ENCODE results near the gene INTS11.
A peak's percentile ranks its signal among the peaks of the same experiment; 100 is the strongest.
"Not testable (repeated sequence)": the region's sequence is repeated elsewhere in the genome, so short reads cannot be mapped to it uniquely, and the experiment has no call there.

Gene INTS11

GRCh38 chr1:1324524-1325287 lies at the start of gene INTS11, which contains the start of gene CPTP:
INTS11 (minus strand) TSS chr1:1324660; CDS start chr1:1324608, 52 bp downstream.
CPTP (plus strand) TSS chr1:1324802; CDS start chr1:1326911, 2,109 bp downstream.
- peak; percentile 92 for DNase-seq (ENCODE audit: low read depth)

GRCh38 chr1:1373815-1374588 lies 49.5 kb upstream of the INTS11 start:
- no peak for DNase-seq (ENCODE audit: low read depth)

GRCh38 chr1:1373051-1373814 lies 48.8 kb upstream of the INTS11 start:
- DNase-seq (ENCODE audit: low read depth), result no peak

- DNase-seq (ENCODE audit: low read depth), result peak; percentile 63
Observed at GRCh38 chr1:1371746-1372711, 47.6 kb upstream of the INTS11 start.

GRCh38 chr1:1371364-1371745 lies 46.9 kb upstream of the INTS11 start:
- no peak for DNase-seq (ENCODE audit: low read depth)

- DNase-seq (ENCODE audit: low read depth), result no peak
Observed at GRCh38 chr1:1370771-1371300, 46.4 kb upstream of the INTS11 start.

- not testable (repeated sequence) for DNase-seq (ENCODE audit: low read depth)
Observed at GRCh38 chr1:1370094-1370493, 45.6 kb upstream of the INTS11 start.

- DNase-seq (ENCODE audit: low read depth), result no peak
Observed at GRCh38 chr1:1367315-1367714, 42.9 kb upstream of the INTS11 start.

- no peak for DNase-seq (ENCODE audit: low read depth)
Observed at GRCh38 chr1:1366699-1367066, 42.2 kb upstream of the INTS11 start.

GRCh38 chr1:1365875-1366698 lies 41.6 kb upstream of the INTS11 start:
- no peak for DNase-seq (ENCODE audit: low read depth)

- DNase-seq (ENCODE audit: low read depth), result no peak
Observed at GRCh38 chr1:1364266-1364665, 39.8 kb upstream of the INTS11 start.

GRCh38 chr1:1361982-1362423 lies 37.5 kb upstream of the INTS11 start:
- DNase-seq (ENCODE audit: low read depth), result peak; percentile 88

- DNase-seq (ENCODE audit: low read depth), result no peak
Observed at GRCh38 chr1:1361233-1361981, 36.9 kb upstream of the INTS11 start.

- peak; percentile 96 for DNase-seq (ENCODE audit: low read depth)
Observed at GRCh38 chr1:1360506-1361169, 36.2 kb upstream of the INTS11 start.

- peak; percentile 50 for DNase-seq (ENCODE audit: low read depth)
Observed at GRCh38 chr1:1359664-1360468, 35.4 kb upstream of the INTS11 start.

GRCh38 chr1:1359308-1359663 lies 34.8 kb upstream of the INTS11 start:
- DNase-seq (ENCODE audit: low read depth), result peak; percentile 57

- peak; percentile 78 for DNase-seq (ENCODE audit: low read depth)
Observed at GRCh38 chr1:1358433-1359271, 34.2 kb upstream of the INTS11 start, which contains the start of gene MXRA8. MXRA8 (minus strand) TSS chr1:1358555; CDS start chr1:1358504, 51 bp downstream.
